ENCODE results near the gene CNTNAP4. TPM values are rescaled to one million over a fixed set of nuclear protein-coding genes. Genes with fewer than 3 reads are reported as not detected.

CNTNAP4 gene
- polyA plus RNA-seq, 3 donors = not detected

DNA sequence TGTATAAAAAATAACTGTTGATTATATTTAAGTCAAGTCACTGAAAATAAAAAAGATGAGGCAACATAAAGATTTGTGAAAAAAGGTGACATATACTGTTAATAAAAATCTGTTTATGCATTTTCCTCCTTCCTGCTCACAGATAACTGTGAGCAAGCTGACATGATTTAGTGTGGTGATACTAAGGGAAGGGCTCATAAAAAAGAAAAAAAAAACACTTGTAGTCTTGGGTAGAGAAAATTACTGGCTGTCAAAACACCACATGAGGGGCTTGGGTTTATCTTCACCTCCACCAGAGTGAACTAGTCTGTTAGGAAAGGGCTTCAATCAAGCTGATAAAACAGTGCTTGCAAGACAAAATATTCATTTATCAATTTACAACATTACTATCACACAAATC is 247.6 kb downstream of the CNTNAP4 start:
- H3K9me3 Mint-ChIP-seq = peaks cover 0 to 4% (median 0%) of the 10 kb centered on the region in 7 donors

DNA sequence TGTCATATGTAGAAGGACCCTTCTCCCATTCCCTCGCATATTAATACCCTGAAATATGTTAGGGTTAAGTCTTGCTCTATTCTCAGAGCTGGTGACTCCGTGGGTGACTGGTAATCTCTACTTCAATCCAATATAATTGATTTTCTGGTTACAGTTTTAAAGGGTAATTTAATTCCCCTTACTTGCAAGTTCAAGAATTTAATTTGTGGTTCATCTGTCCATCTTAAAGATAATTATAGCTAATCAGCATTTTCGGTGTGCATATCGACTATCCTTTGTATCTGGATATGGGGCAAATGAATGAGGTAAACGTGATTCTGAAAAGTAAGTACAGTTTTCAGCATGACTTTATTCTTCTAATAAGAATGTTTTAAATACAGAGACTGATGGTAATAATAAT is 250.0 kb downstream of the CNTNAP4 start:
- Histone ChIP-seq H3K36me3 (replicated peaks in 1 of 2; ENCODE audit: control insufficient read depth in 1 of 2, insufficient read depth in 2 of 2, low read length in 2 of 2) (no peaks in the 10 kb centered on the region), H3K4me2 (replicated peaks; ENCODE audit: extremely low read depth, low read length, poor library complexity, severe bottlenecking) (no peak overlapping the region), H3K27ac (ENCODE audit: low read depth in 1 of 2, low read length in 2 of 2) (no peak overlapping the region), H3K4me1 (ENCODE audit: control insufficient read depth in 1 of 2, insufficient read depth in 2 of 2, low read length in 2 of 2) (no peaks in the 10 kb centered on the region), H3K27me3 (ENCODE audit: control insufficient read depth in 2 of 2, insufficient read depth in 2 of 2, low read length in 2 of 2) (no peaks in the 10 kb centered on the region), H3K9me3 (replicated peaks in 1 of 2; ENCODE audit: control insufficient read depth in 1 of 2, insufficient read depth in 1 of 2, low read length in 2 of 2) (no peaks in the 10 kb centered on the region), H3K79me2 (ENCODE audit: insufficient read depth, low read length) (no peaks in the 10 kb centered on the region), H3K4me3 (replicated peaks in 1 of 3; ENCODE audit: low read depth in 2 of 3, low read length in 3 of 3) (no peak overlapping the region), H3K9ac (ENCODE audit: insufficient read depth, low read length, poor library complexity, severe bottlenecking) (no peak overlapping the region), H2AFZ (ENCODE audit: insufficient read depth, low read depth, low read length, poor library complexity, severe bottlenecking) (no peak overlapping the region), H4K20me1 (ENCODE audit: insufficient read depth, low read length) (no peaks in the 10 kb centered on the region)
- H3K4me1 Mint-ChIP-seq = no peaks in the 10 kb centered on the region
- H3K27ac Mint-ChIP-seq = no peak overlapping the region
- no peak overlapping the region for H3K4me3 Mint-ChIP-seq
- intact Hi-C loops (cut with micrococcal nuclease) = no loop called here
- peaks cover 0 to 2% (median 2%) of the 10 kb centered on the region in 3 donors for H3K27me3 Mint-ChIP-seq (ENCODE audit: low read depth in 3 of 3)
- WGBS (ENCODE audit: insufficient coverage) = no CpG with 5 or more reads among the region's 5 CpGs
- H3K9me3 Mint-ChIP-seq = peaks cover 0 to 4% (median 0%) of the 10 kb centered on the region in 7 donors
- DNase-seq = no peak
- H3K36me3 Mint-ChIP-seq = no peaks in the 10 kb centered on the region
- TF ChIP-seq, protein P1, sequence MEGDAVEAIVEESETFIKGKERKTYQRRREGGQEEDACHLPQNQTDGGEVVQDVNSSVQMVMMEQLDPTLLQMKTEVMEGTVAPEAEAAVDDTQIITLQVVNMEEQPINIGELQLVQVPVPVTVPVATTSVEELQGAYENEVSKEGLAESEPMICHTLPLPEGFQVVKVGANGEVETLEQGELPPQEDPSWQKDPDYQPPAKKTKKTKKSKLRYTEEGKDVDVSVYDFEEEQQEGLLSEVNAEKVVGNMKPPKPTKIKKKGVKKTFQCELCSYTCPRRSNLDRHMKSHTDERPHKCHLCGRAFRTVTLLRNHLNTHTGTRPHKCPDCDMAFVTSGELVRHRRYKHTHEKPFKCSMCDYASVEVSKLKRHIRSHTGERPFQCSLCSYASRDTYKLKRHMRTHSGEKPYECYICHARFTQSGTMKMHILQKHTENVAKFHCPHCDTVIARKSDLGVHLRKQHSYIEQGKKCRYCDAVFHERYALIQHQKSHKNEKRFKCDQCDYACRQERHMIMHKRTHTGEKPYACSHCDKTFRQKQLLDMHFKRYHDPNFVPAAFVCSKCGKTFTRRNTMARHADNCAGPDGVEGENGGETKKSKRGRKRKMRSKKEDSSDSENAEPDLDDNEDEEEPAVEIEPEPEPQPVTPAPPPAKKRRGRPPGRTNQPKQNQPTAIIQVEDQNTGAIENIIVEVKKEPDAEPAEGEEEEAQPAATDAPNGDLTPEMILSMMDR (IDR thresholded peaks at IDR 0.05) = no peak

More for the DNA sequence above, 247.6 kb downstream of the CNTNAP4 start:
- H3K36me3 ChIP-seq (replicated peaks in 1 of 2; ENCODE audit: control insufficient read depth in 1 of 2, insufficient read depth in 2 of 2, low read length in 2 of 2) = no peaks in the 10 kb centered on the region
- Mint-ChIP-seq H3K4me1 (no peaks in the 10 kb centered on the region), H3K27me3 (ENCODE audit: low read depth in 3 of 3) (peaks cover 0 to 2% (median 2%) of the 10 kb centered on the region in 3 donors), H3K27ac (no peak overlapping the region), H3K36me3 (no peaks in the 10 kb centered on the region), H3K4me3 (no peak overlapping the region)
- no peak overlapping the region for H3K4me3 ChIP-seq (replicated peaks in 1 of 3; ENCODE audit: low read depth in 2 of 3, low read length in 3 of 3)
- H3K4me2 ChIP-seq (replicated peaks; ENCODE audit: extremely low read depth, low read length, poor library complexity, severe bottlenecking) = no peak overlapping the region
- no peaks in the 10 kb centered on the region for H3K4me1 ChIP-seq (ENCODE audit: control insufficient read depth in 1 of 2, insufficient read depth in 2 of 2, low read length in 2 of 2)
- H3K27me3 ChIP-seq (ENCODE audit: control insufficient read depth in 2 of 2, insufficient read depth in 2 of 2, low read length in 2 of 2) = no peaks in the 10 kb centered on the region
- no peak overlapping the region for H3K27ac ChIP-seq (ENCODE audit: low read depth in 1 of 2, low read length in 2 of 2)
- no peaks in the 10 kb centered on the region for H3K79me2 ChIP-seq (ENCODE audit: insufficient read depth, low read length)
- H2AFZ ChIP-seq (ENCODE audit: insufficient read depth, low read depth, low read length, poor library complexity, severe bottlenecking) = no peak overlapping the region
- DNase-seq = no peak
- no peaks in the 10 kb centered on the region for H4K20me1 ChIP-seq (ENCODE audit: insufficient read depth, low read length)
- H3K9me3 ChIP-seq (replicated peaks in 1 of 2; ENCODE audit: control insufficient read depth in 1 of 2, insufficient read depth in 1 of 2, low read length in 2 of 2) = no peaks in the 10 kb centered on the region
- no peak overlapping the region for H3K9ac ChIP-seq (ENCODE audit: insufficient read depth, low read length, poor library complexity, severe bottlenecking)
- TF ChIP-seq, protein P1 (IDR thresholded peaks at IDR 0.05) = no peak
- intact Hi-C loops (cut with micrococcal nuclease) = no loop called here

Measured in CD14-positive monocyte (primary cell).